ENCODE results near the gene NPC2. TPM values are rescaled to one million over a fixed set of nuclear protein-coding genes. Genes with fewer than 3 reads are reported as not detected.

Gene NPC2
- total and polyA plus RNA-seq, 2 donors (not counting 3 experiments of a cell fraction or from before 2014, with no cell fraction given): 203 to 406 TPM

DNA sequence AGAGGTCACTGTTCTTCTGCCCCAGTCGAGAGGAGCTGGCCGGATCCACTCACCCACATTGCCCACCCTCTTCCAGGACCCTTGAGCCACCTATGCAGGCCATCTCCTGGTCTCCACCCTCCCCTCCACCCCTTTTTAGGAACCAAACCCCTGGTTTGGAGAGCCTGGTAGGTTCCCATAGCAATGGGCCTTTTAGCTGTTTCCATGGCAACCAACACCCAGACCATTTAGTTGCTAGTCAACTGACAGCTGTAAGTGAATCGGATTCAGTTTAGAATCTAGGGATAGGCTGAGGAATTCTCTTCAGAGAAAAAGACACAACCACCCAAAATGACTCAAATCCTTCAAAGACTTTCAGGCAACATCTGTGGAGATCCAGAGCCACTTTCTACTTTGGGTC is 16.5 kb downstream of the NPC2 start:
- no peak for DNase-seq (ENCODE audit: low read depth, low spot score)
- dilution Hi-C loops (cut with MboI; ENCODE audit: extremely low pct_ligation_motif_present, low sequenced_read_pairs): no loop called here
- Histone ChIP-seq H3K9me3 (replicated peaks; ENCODE audit: control insufficient read depth, insufficient read depth, low read length) (no peaks in the 10 kb centered on the region), H4K20me1 (replicated peaks; ENCODE audit: control insufficient read depth, extremely low read depth, insufficient read depth, low read length) (no peaks in the 10 kb centered on the region), H3K4me2 (ENCODE audit: insufficient read depth, low read length) (no peak overlapping the region), H3K4me1 (ENCODE audit: control insufficient read depth, extremely low read depth, insufficient read depth, low read length) (peaks cover 5% of the 10 kb centered on the region), H3K4me3 (replicated peaks in 1 of 3; ENCODE audit: insufficient read depth in 1 of 3, low read depth in 1 of 3, low read length in 3 of 3) (no peak overlapping the region), H3K9ac (replicated peaks; ENCODE audit: extremely low read depth, insufficient read depth, low read length) (no peak overlapping the region), H3K27me3 (ENCODE audit: control insufficient read depth in 2 of 2, insufficient read depth in 2 of 2, low read length in 2 of 2) (no peaks in the 10 kb centered on the region), H2AFZ (ENCODE audit: low read depth, low read length) (no peak overlapping the region), H3K79me2 (ENCODE audit: control insufficient read depth, insufficient read depth, low read length) (no peaks in the 10 kb centered on the region), H3K27ac (ENCODE audit: insufficient read depth, low read depth, low read length) (no peak overlapping the region), H3K9me1 (replicated peaks; ENCODE audit: control insufficient read depth, extremely low read depth, insufficient read depth, low read length) (no peaks in the 10 kb centered on the region), H3K36me3 (ENCODE audit: control insufficient read depth in 2 of 2, extremely low read depth in 1 of 2, insufficient read depth in 2 of 2, low read length in 2 of 2) (peaks cover 13 to 14% of the 10 kb centered on the region in 2 experiments)
- no peak for FAIRE-seq
- ChIA-PET CTCF (interaction anchor here (3.7 to 4.3 kb wide), 3 partner anchors 17 to 117 kb away, joined by 43 to 55 read pairs (median 52); no protein-coding TSS in a partner anchor), POLR2A (interaction anchor here (0.7 kb wide), 2 partner anchors 114 to 338 kb away, joined by 3 to 6 read pairs; no protein-coding TSS in a partner anchor)
- no TSS peak for BruUV-seq (replicated peaks)
- intact Hi-C loops (cut with micrococcal nuclease): no loop called here
- TF ChIP-seq FOS (IDR thresholded peaks at IDR 0.05; ENCODE audit: borderline replicate concordance, insufficient read depth, low read length): no peak
- TF ChIP-seq JUN (IDR thresholded peaks at IDR 0.05; ENCODE audit: borderline replicate concordance, insufficient read depth, insufficient read length, low read depth): no peak
- no peak for TF ChIP-seq POLR2AphosphoS5 (IDR thresholded peaks at IDR 0.05; ENCODE audit: insufficient read depth, low read depth, low read length)
- TF ChIP-seq MYC (IDR thresholded peaks at IDR 0.05; ENCODE audit: low read depth, low read length): no peak
- TF ChIP-seq GATA2 (IDR thresholded peaks at IDR 0.05; ENCODE audit: insufficient read depth, insufficient read length, low read depth, low read length): no peak
- TF ChIP-seq, protein P1, sequence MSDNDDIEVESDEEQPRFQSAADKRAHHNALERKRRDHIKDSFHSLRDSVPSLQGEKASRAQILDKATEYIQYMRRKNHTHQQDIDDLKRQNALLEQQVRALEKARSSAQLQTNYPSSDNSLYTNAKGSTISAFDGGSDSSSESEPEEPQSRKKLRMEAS (IDR thresholded peaks at IDR 0.05; ENCODE audit: insufficient read depth, insufficient read length): no peak
- TF ChIP-seq, protein P2, sequence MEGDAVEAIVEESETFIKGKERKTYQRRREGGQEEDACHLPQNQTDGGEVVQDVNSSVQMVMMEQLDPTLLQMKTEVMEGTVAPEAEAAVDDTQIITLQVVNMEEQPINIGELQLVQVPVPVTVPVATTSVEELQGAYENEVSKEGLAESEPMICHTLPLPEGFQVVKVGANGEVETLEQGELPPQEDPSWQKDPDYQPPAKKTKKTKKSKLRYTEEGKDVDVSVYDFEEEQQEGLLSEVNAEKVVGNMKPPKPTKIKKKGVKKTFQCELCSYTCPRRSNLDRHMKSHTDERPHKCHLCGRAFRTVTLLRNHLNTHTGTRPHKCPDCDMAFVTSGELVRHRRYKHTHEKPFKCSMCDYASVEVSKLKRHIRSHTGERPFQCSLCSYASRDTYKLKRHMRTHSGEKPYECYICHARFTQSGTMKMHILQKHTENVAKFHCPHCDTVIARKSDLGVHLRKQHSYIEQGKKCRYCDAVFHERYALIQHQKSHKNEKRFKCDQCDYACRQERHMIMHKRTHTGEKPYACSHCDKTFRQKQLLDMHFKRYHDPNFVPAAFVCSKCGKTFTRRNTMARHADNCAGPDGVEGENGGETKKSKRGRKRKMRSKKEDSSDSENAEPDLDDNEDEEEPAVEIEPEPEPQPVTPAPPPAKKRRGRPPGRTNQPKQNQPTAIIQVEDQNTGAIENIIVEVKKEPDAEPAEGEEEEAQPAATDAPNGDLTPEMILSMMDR (IDR thresholded peaks at IDR 0.05; ENCODE audit: extremely low read depth in 1 of 2, insufficient read depth in 1 of 2, low read depth in 1 of 2, low read length in 2 of 2): no peak
- TF ChIP-seq EZH2 (IDR thresholded peaks at IDR 0.05; ENCODE audit: borderline replicate concordance, low read depth, low read length, severe bottlenecking): no peak
- no peak for TF ChIP-seq POLR2A (IDR thresholded peaks at IDR 0.05; ENCODE audit: low read depth, low read length)
